HG03442 (cell line): Measurements from ENCODE around the gene EIF1AD.
"Not testable (repeated sequence)": the region's sequence is repeated elsewhere in the genome, so short reads cannot be mapped to it uniquely, and the experiment has no call there.

Experiments used
- ATAC-seq: cut with Tn5 transposase; IDR thresholded peaks from one replicate; pipeline ENCODE4 v1.9.1; 2021; ENCODE audit warnings: mild to moderate bottlenecking, moderate library complexity; ENCODE audit not compliant: unreplicated experiment

Gene EIF1AD

GRCh38 chr11:66001942-66002647 lies at the start of gene EIF1AD, which contains the start of gene BANF1:
EIF1AD (minus strand) TSS chr11:66002157; CDS start chr11:66000389, 1,768 bp downstream.
BANF1 (plus strand) TSS chr11:66002503; CDS start chr11:66003251, 748 bp downstream.
- ATAC-seq: peak; percentile 72

GRCh38 chr11:66051371-66051765 lies 49.4 kb upstream of the EIF1AD start:
- no peak for ATAC-seq

- no peak for ATAC-seq
Observed at GRCh38 chr11:66050581-66051231, 48.7 kb upstream of the EIF1AD start.

DNA sequence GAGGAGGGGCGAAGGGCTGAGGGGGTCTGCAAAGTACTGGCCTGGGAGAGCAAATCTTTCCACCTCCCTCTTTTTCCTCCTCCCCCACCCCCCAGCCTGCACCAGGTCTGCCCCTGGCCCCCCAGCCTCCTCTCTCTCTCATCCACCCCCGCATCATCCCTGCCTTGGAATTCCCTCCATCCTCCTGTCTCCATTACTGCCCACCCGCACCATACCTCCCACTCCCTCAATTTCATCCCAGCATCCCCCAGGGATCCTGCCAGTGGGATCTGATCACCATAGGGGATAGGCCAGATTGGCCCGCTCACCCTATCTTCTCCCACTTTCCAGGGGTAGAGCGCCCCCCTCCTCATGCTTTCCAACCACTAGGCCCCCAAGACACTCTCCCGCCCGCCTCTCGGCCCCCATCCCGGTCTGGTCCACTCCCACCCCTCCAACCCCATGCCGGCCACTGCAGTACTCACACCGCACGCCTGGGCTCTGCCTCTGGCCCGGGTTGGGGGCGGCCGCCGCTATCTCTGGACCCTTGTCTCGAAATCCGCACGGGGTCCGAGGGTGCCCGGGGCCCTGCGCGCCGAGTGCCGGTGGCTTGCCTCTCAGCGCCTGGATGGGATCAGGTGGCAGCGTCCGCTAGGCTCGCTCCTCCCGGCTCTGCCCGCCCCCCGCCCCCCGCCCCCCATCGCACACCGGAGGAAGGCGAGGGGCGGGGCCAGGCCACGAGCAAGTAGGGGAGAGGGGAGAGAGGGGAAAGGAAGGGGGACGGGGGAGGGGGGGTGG lies 46.8 kb upstream of the EIF1AD start, which contains the start of gene GAL3ST3:
TSS of gene GAL3ST3 (minus strand) at position 615 of the 777 bp plus-strand sequence. CDS start 3,746 bp downstream, outside the sequence.
- no peak for ATAC-seq

DNA sequence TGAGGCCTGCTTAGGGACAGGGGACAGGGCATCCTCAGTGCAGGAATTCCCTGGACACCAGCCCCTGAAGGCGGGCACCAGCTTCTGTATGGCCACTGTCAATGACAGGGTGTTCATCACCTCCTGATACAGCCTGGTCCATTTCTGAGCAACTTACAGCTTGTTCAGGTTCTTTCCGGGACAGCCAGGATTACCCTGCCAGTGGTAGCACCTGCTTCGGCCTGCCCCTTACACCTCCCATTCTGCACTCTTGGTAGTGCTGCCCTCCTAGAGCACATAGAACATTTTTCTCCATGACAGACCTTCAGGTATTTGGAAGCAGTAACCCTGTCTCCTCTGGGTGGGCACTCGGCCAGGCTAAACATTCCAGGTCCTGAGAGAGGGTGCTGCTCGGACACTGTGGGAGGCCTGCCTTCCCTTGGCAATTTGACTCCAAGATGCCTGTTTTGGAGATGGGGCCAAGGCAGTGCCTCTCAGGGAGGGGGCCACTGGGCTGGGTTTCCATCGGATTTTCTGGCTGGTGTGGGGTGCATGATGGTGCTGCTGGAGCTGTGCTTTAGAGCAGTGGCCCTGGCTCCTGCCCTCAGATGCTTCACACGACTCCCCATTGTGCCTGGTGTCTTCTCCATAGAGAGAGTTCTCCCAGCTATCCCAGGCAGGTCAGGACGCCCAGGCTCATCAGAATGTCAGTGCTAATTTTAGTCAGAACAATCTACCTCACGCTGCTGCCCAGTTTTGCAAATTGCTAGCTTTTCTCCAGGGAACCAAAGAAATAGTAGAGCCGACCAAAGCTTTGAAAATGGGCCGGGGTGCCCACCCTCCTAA lies 45.8 kb upstream of the EIF1AD start:
- ATAC-seq: no peak

- ATAC-seq: no peak
Observed at GRCh38 chr11:66046901-66047300, 44.9 kb upstream of the EIF1AD start.

DNA sequence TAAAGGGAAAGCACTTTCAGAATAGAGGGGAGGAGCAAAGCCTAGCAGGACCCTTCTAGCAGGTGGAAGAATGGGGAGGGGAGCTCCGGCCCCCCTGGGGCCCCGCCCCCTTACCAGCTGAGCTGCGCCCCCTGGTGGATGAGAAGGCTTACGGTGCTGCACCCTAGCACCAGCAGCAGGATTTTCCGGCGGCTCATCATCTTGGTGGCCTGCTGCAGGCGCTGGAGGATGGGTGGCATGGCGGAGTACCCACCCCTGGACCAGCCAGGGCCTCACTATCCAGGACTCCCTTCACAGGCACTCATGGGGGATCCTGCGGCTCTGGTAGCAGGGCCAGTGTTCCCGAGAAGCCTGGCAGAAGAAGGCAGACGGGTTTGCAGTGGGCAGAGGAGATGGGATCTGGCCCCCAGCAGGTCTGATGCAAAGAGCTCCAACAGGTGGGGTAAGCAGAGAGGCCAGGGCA lies 43.3 kb upstream of the EIF1AD start:
- peak; percentile 57 for ATAC-seq

GRCh38 chr11:66044757-66045156 lies 42.8 kb upstream of the EIF1AD start:
- no peak for ATAC-seq

DNA sequence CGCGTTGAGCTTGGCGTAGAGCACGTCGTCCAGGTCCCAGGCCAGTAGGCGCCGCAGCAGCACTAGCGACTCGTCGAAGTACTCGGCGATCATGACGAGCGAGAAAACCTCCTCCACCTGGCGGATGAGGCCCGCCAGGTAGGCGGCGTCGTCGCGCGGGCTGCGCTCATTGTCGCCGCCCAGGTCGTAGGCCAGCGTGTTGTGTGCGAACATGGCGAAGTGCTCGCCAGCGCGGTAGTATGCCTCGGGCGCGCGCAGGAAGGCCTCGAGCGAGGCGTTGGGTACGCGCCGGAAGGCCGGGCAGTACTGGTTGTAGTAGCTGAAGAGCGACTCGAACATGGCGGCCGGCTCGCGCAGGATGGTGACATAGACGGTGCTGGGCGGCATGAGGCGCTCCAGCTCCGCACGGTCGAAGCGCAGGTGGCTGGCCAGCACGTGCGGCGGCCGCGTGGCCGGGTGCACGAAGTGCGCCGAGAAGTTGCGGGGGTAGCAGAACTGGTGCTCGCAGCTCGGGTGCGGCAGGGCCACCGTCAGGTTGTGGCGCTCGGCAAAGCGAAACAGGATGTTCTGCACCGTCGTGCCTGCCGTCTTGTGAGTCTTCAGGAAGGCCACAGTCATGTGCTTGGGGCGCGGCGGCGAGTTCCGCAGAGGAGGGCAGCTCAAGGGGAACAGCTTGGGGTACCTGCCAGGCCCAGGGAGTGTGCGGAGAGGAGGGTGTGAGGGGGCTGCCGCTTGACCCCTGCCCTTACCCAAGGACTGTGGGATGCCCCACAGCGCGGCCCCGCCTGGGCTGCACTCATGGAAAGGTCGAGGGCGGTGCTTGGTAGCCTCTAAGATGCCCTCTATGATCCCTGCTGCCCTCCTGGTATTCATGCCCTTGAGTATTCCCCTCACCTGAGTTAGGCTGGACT lies 41.3 kb upstream of the EIF1AD start:
- no peak for ATAC-seq

- ATAC-seq: no peak
Observed at GRCh38 chr11:66042227-66042995, 40.5 kb upstream of the EIF1AD start.

- no peak for ATAC-seq
Observed at GRCh38 chr11:66039765-66040164, 37.8 kb upstream of the EIF1AD start.

DNA sequence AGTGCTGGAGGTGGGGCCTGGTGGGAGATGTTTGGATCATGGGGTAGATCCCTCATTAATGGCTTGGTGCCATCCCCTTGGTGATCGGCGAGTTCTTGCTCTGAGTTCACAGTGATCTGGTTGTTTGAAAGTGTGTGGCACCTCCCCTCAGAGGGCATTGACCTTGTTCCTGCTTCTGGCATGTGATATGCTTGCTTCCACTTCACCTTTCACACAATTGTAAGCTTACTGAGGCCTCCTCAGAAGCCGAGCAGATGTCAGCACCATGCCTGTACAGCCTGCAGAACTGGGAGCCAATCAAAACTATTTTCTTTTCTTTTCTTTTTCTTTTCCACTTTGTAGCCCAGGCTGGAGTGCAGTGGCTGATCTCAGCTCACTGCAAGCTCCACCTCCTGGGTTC lies 35.4 kb upstream of the EIF1AD start:
- no peak for ATAC-seq

GRCh38 chr11:66036334-66036710 lies 34.4 kb upstream of the EIF1AD start:
- ATAC-seq: no peak

GRCh38 chr11:66035653-66036333 lies 33.8 kb upstream of the EIF1AD start:
- ATAC-seq: no peak

- ATAC-seq: no peak
Observed at GRCh38 chr11:66032957-66033735, 31.2 kb upstream of the EIF1AD start.

DNA sequence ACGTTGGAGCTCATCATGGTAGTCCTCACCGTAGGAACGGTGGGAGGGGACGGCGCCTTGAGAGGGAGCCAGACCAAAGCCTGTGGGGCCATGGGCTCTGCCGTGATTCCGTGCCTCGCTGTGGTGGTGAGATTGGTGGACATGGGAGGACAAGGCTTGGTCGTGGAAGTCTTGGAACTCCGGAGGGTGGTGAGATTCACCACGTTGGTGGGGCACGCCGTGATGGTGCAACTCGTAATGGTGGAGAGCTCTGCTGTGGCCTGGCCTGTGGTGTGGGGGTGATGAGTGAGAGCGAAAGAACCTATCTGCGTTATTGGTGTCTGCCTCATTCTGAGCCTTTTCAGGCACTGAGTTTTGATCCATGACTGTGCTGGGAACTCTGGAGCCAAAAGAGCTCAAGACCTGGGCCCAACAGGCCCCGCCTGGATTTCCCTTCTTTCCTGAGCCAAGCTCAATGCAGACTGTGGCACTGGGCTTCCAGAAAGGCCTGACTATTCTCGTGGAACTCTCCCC lies 24.1 kb upstream of the EIF1AD start, which contains the start of gene CATSPER1:
TSS of gene CATSPER1 (minus strand) at position 463 of the 513 bp plus-strand sequence. CDS start at position 363, 100 bp downstream.
- ATAC-seq: no peak

DNA sequence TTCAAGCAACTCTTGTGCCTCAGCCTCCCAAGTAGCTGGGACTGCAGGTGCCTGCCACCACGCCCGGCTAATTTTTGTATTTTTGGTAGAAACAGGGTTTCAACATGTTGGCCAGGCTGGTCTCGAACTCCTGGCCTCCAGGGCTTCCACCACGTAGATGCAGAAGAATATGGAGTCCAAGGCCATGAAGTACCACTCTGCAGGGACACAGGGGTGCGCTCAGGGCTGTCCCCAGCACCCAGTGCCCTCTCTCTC lies 21.2 kb upstream of the EIF1AD start:
- ATAC-seq: not testable (repeated sequence)
